ENCODE measurements around the gene INTS3. TPM values are rescaled to one million over a fixed set of nuclear protein-coding genes. Genes with fewer than 3 reads are reported as not detected.
"Not testable (repeated sequence)": the region's sequence is repeated elsewhere in the genome, so short reads cannot be mapped to it uniquely, and the experiment has no call there.

INTS3 gene
- total and polyA plus RNA-seq, 5 donors: 26.4 to 41.8 (median 33.2) TPM

DNA sequence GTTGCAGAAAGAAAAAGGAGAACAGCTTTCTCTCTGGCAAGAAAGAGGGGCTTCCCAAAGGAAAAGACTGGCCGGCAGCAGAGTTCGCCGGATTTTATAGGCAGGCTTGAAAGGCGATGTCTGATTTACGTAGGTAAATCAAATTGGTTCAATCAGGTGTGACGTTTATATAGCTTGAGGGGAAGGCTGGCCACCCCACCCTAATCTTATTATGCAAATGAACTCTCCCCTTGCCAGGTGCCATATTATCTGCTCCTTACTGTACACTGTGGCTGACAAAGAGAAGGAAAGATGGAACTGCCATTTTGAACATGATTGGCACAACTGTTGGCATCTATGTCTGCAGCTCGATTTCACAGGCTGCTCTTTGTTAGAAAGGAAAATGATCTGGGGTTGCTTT lies 16.8 kb upstream of the INTS3 start:
- 68% methylated on average over 7 of the region's 7 CpGs for WGBS
- Histone ChIP-seq H3K4me1 (ENCODE audit: control insufficient read depth, insufficient read depth, low read length) (no peaks in the 10 kb centered on the region), H3K4me3 (ENCODE audit: low read length) (no peak overlapping the region), H3K27ac (ENCODE audit: low read length) (no peak overlapping the region), H3K27me3 (ENCODE audit: control insufficient read depth, insufficient read depth) (no peaks in the 10 kb centered on the region), H3K9me3 (ENCODE audit: control insufficient read depth, low read length) (no peaks in the 10 kb centered on the region)
- DNase-seq (no peak), ATAC-seq (no peak)
- intact Hi-C loops (cut with DNase I): no loop called here

DNA sequence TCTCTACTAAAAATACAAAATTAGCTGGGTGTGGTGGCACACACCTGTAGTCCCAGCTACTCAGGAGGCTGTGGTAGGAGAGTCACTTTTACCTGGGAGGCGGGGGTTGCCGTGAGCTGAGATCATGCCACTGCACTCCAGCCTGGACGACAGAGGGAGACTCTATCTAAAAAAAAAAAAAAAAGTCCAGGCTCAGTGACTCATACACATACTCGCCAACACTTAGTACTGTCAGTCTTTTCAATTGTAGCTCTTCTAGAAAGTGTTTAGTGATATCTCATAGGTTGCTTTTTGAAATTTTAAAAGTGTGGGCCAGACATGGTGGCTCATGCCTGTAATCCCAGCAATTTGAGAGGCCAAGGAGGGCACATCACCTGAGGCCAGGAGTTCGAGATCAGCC lies 11.6 kb upstream of the INTS3 start:
- H3K4me1 ChIP-seq (ENCODE audit: control insufficient read depth, insufficient read depth, low read length); H3K27ac ChIP-seq (ENCODE audit: low read length); DNase-seq; H3K4me3 ChIP-seq (ENCODE audit: low read length); H3K27me3 ChIP-seq (ENCODE audit: control insufficient read depth, insufficient read depth); ATAC-seq; H3K9me3 ChIP-seq (ENCODE audit: control insufficient read depth, low read length); intact Hi-C loops (cut with DNase I): not testable (repeated sequence)
- WGBS: 84% methylated on average over 5 of the region's 5 CpGs

DNA sequence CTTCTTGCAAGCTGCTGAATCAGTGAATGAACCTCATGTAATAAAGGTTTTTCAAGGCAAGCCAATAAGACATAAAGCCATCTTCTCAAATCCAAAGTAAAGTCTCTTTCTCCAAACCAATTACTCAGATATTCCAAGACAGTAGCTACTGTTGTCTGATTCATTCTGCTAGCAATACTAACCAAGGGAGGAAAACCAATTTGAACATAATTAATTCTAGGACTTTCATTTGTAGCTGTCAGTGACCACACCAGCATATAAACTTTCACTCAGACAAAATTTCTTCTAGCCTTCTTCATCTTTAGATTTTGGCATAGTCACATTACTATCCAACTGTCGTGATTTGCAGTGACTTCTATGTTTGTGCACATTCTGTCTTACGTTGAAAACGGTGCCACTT lies 10.5 kb upstream of the INTS3 start:
- intact Hi-C loops (cut with DNase I): no loop called here
- Histone ChIP-seq H3K4me1 (ENCODE audit: control insufficient read depth, insufficient read depth, low read length) (no peaks in the 10 kb centered on the region), H3K27ac (ENCODE audit: low read length) (no peak overlapping the region), H3K27me3 (ENCODE audit: control insufficient read depth, insufficient read depth) (no peaks in the 10 kb centered on the region), H3K4me3 (ENCODE audit: low read length) (no peak overlapping the region), H3K9me3 (ENCODE audit: control insufficient read depth, low read length) (no peaks in the 10 kb centered on the region)
- ATAC-seq: no peak
- WGBS: 87% methylated on average over 3 of the region's 3 CpGs
- no peak for DNase-seq

DNA sequence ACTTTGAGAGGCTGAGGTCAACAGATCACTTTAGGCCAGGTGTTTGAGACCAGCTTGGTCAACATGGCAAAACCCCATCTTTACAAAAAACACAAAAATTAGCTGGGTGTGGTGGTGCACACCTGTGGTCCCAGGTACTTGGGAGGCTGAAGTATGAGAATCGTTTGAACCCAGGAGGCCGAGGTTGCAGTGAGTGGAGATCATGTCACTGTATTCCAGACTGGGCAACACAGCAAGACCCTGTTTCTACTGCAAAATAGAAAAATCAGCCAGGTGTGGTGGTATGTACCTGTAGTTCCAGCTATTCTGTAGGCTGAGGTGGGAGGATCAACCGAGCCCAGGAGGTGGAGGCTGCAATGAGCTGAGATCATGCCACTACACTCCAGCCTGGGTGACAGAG lies 4.2 kb upstream of the INTS3 start:
- 92% methylated on average over 3 of the region's 3 CpGs for WGBS
- ATAC-seq: no peak
- no peak for DNase-seq
- Histone ChIP-seq H3K9me3 (ENCODE audit: control insufficient read depth, low read length) (no peaks in the 10 kb centered on the region), H3K27me3 (ENCODE audit: control insufficient read depth, insufficient read depth) (no peaks in the 10 kb centered on the region), H3K4me3 (ENCODE audit: low read length) (no peak overlapping the region), H3K4me1 (ENCODE audit: control insufficient read depth, insufficient read depth, low read length) (no peaks in the 10 kb centered on the region), H3K27ac (ENCODE audit: low read length) (no peak overlapping the region)
- intact Hi-C loops (cut with DNase I): no loop called here

DNA sequence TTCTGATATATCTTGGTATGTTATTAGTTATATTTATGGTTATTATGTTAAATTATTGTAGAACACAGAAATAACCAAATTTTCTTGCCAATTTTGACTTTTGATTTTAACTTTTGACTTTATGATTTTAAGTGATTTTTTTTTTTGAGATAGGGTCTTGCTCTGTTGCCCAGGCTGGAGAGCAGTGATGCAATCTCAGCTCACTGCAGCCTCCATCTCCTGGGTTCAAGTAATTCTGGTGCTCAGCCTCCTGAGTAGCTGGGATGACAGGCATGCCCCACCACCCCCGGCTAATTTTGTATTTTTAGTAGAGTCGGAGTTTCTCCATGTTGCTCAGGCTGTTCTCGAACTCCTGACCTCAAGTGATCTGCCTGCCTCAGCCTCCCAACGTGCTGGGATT lies 3.2 kb upstream of the INTS3 start:
- H3K27ac ChIP-seq (ENCODE audit: low read length); H3K9me3 ChIP-seq (ENCODE audit: control insufficient read depth, low read length); DNase-seq; H3K27me3 ChIP-seq (ENCODE audit: control insufficient read depth, insufficient read depth); intact Hi-C loops (cut with DNase I); H3K4me1 ChIP-seq (ENCODE audit: control insufficient read depth, insufficient read depth, low read length); H3K4me3 ChIP-seq (ENCODE audit: low read length); ATAC-seq: not testable (repeated sequence)
- 82% methylated on average over 4 of the region's 4 CpGs for WGBS

DNA sequence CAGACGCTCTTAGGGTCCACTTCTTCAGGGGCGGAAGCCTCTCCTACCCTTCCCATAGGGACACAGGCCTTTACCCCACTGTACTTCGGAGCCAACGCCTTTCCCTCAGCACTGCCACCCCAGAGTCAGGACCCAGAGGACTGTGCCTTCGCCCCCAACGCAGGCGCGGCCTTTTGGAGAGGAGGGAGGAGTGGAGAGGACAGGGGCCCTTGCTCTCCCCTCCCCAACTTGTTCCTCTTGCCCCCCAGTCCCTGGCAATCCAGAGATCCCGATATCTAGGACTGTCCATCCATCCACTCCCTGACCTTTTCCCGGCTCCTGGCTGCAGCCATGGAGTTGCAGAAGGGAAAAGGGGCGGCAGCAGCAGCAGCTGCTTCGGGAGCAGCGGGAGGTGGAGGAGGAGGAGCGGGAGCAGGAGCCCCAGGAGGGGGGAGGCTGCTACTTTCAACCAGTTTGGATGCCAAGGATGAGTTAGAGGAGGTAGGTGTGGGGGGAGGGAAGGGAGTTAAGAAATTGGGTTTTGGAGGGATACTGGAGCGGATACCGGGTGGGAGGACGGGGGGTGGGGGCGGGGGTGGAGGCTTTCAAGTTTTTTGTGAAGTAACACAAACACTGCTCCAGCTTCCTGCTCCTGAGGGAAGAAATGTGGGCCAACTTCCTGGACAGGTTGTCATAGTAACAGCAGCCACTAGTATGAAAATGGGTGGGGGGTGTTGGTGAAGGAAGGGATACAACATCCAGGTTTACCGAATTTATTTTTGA lies 636 bp downstream of the INTS3 start:
- H3K4me1 ChIP-seq (ENCODE audit: control insufficient read depth, insufficient read depth, low read length): peaks cover 3% of the 10 kb centered on the region
- ATAC-seq (peak; percentile 8 to 33), DNase-seq (peak; percentile 62 to 80 (median 75))
- under 1% methylated on average over 19 of the region's 19 CpGs for WGBS
- intact Hi-C loops (cut with DNase I): no loop called here
- H3K27me3 ChIP-seq (ENCODE audit: control insufficient read depth, insufficient read depth): no peaks in the 10 kb centered on the region
- peak overlapping the region; percentile 88 for H3K27ac ChIP-seq (ENCODE audit: low read length)
- H3K9me3 ChIP-seq (ENCODE audit: control insufficient read depth, low read length): no peaks in the 10 kb centered on the region
- peak overlapping the region; percentile 66 for H3K4me3 ChIP-seq (ENCODE audit: low read length)

DNA sequence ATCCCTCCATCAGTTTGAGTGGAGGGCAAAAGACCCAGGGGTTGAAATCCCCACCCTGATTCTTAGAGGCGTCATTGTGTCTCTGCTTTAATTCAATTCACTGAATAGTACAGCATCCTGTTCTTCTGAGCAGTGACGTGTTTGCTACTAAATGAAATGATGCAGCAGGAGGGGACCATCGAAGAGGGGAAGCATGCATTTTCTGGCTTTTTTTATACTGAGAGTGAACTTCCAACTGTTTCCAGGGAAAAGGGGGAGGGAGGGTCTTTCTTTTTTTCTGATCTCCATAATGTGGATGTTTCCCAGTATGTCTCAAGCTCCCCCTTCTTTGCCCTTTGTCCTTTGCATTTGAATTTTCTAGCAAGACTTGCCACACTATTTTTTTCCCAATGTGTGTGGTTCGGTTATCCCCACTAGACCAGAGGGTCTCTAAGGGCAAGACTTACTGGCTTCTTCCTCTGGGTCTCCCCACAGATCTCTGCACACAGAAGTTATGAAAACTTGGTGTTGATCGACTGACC lies 2.7 kb downstream of the INTS3 start:
- DNase-seq (no peak), ATAC-seq (no peak)
- intact Hi-C loops (cut with DNase I): no loop called here
- Histone ChIP-seq H3K27me3 (ENCODE audit: control insufficient read depth, insufficient read depth) (no peaks in the 10 kb centered on the region), H3K4me3 (ENCODE audit: low read length) (no peak overlapping the region), H3K27ac (ENCODE audit: low read length) (peak overlapping the region; percentile 14), H3K4me1 (ENCODE audit: control insufficient read depth, insufficient read depth, low read length) (peaks cover 9% of the 10 kb centered on the region), H3K9me3 (ENCODE audit: control insufficient read depth, low read length) (no peaks in the 10 kb centered on the region)
- 51% methylated on average over 5 of the region's 5 CpGs for WGBS

DNA sequence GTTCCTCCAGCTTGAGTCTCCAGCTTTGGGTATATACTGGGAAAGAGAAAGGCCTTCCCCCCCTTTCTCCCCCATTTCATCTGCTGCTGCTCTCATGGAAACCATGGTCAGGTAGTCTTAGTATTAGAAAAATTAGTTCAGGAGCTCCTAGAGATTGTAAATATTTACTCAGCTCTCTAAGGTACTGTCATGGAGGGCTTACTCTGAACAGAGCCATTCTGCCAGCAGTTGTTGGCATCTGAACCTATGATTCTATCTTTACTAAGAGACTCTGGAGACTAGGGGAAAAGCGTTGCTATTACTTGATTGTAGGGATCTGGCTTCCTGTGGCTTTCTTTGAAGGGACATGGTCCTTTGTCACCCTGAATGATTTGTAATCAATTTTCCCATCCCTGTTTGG lies 6.1 kb downstream of the INTS3 start:
- H3K27me3 ChIP-seq (ENCODE audit: control insufficient read depth, insufficient read depth): no peaks in the 10 kb centered on the region
- H3K4me3 ChIP-seq (ENCODE audit: low read length): no peak overlapping the region
- peaks cover 10% of the 10 kb centered on the region for H3K4me1 ChIP-seq (ENCODE audit: control insufficient read depth, insufficient read depth, low read length)
- no peak for DNase-seq
- WGBS: 42% methylated on average over 1 of the region's 1 CpG
- ATAC-seq: no peak
- intact Hi-C loops (cut with DNase I): no loop called here
- H3K27ac ChIP-seq (ENCODE audit: low read length): no peak overlapping the region
- no peaks in the 10 kb centered on the region for H3K9me3 ChIP-seq (ENCODE audit: control insufficient read depth, low read length)

DNA sequence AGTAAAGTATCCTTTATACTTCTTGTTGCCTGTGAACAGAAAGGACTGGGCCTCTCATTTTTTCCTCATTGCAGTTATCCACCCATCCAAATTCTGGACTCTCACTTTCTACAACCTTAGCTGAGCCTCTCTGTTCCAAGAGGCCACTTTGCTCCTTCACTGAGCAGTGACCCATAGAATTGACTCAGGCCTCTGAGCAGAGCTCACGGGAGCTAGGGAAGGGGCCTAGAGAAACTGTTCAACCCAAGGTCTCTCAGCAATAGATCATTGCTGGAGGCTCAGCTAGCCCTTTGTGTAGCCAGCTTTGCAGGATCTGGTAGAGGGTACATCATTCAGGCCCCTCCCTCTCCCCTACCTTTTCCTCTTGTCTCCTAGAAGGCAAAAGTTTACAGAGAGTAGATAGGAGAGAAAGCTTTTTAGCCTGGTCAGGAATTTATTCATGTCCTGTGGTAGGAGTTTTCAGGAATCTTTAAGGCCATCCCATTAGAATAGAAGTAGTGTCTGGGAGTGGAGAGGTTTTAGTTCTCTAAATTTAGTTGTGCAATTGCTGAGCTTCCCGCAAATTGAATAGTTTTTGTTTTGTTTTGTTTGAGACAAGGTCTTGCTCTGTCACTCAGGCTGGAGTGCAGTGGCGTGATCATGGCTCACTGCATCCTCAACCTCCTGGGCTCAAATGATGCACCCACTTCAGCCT lies 6.7 kb downstream of the INTS3 start:
- H3K9me3 ChIP-seq (ENCODE audit: control insufficient read depth, low read length): no peaks in the 10 kb centered on the region
- 81% methylated on average over 3 of the region's 3 CpGs for WGBS
- H3K4me3 ChIP-seq (ENCODE audit: low read length): no peak overlapping the region
- no peak overlapping the region for H3K27ac ChIP-seq (ENCODE audit: low read length)
- ATAC-seq: no peak
- H3K27me3 ChIP-seq (ENCODE audit: control insufficient read depth, insufficient read depth): no peaks in the 10 kb centered on the region
- intact Hi-C loops (cut with DNase I): loop anchor here in 1 of 4 donors (5.0 kb wide), 1 partner anchor 47 kb away; no protein-coding TSS in a partner anchor
- no peak for DNase-seq
- H3K4me1 ChIP-seq (ENCODE audit: control insufficient read depth, insufficient read depth, low read length): peaks cover 7% of the 10 kb centered on the region

DNA sequence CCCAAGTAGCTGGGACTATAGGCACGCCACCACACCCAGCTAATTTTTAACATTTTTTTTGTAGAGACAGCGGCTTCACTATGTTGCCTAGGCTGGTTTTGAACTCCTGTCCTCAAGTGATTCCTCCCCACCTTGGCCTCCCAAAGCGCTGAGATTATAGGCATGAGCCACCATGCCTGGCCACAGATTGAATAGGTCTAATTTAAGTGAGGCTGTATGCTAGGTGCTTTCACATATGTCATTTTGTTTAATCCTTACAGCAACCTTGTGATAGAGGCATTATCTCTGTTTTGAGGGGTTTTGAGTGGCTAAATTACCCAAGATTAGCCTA lies 7.2 kb downstream of the INTS3 start:
- ATAC-seq (no peak), DNase-seq (no peak)
- WGBS: 98% methylated on average over 3 of the region's 3 CpGs
- peaks cover 7% of the 10 kb centered on the region for H3K4me1 ChIP-seq (ENCODE audit: control insufficient read depth, insufficient read depth, low read length)
- intact Hi-C loops (cut with DNase I): loop anchor here in 1 of 4 donors (5.0 kb wide), 1 partner anchor 48 kb away; no protein-coding TSS in a partner anchor
- no peaks in the 10 kb centered on the region for H3K27me3 ChIP-seq (ENCODE audit: control insufficient read depth, insufficient read depth)
- no peak overlapping the region for H3K4me3 ChIP-seq (ENCODE audit: low read length)
- no peaks in the 10 kb centered on the region for H3K9me3 ChIP-seq (ENCODE audit: control insufficient read depth, low read length)
- H3K27ac ChIP-seq (ENCODE audit: low read length): no peak overlapping the region

DNA sequence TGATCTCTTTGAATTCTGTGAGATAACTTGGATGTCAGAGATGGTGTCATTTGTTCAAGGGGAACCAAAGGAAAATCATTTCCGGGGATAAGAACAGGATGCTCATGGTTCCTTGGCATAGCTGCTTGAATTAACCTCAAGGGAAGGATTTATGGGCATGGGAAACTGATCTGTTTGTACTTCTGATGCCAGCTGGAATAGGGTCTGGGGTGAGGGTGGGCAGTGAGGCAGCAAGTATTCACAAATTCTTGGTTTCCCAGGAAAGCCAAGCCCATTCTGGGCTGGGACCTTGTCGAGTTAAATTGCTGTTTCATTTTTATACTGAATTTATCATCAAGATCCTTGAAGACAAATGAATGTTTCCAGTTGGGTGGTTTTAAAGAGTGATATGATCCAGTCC lies 14.1 kb downstream of the INTS3 start:
- 66% methylated on average over 2 of the region's 2 CpGs for WGBS
- intact Hi-C loops (cut with DNase I): loop anchor here in 2 of 4 donors (10.0 kb wide), 1 partner anchor 227 kb away; no protein-coding TSS in a partner anchor
- no peak for DNase-seq

More for the DNA sequence above, 14.1 kb downstream of the INTS3 start:
- Histone ChIP-seq H3K4me1 (ENCODE audit: control insufficient read depth, insufficient read depth, low read length) (no peaks in the 10 kb centered on the region), H3K9me3 (ENCODE audit: control insufficient read depth, low read length) (no peaks in the 10 kb centered on the region), H3K27me3 (ENCODE audit: control insufficient read depth, insufficient read depth) (no peaks in the 10 kb centered on the region), H3K4me3 (ENCODE audit: low read length) (no peak overlapping the region), H3K27ac (ENCODE audit: low read length) (no peak overlapping the region)
- ATAC-seq: no peak

All from right cardiac atrium (tissue), 5 donors.